Adrenal gland (tissue), 19 donors: Measurements from ENCODE around the gene ZNF558. TPM values are rescaled to one million over a fixed set of nuclear protein-coding genes. Genes with fewer than 3 reads are reported as not detected.
A peak's percentile ranks its signal among the peaks of the same experiment; 100 is the strongest.

ENCODE experiments used
- DNase-seq, 7 donors: peaks; one replicate each; pipeline ENCODE4 v3.0.0-alpha.2; 2019 to 2020
- H3K27ac ChIP-seq, 5 donors: fragments of 200-600 bp; sonication (generic) in 4 of 5; 1 replicate in 3 of 5; 2 replicates in 2 of 5; pipeline versions ENCODE4 v1.5.1 to v1.8.0; 2016 to 2020; ENCODE audit warnings: mild to moderate bottlenecking in 1 of 5
- H3K27me3 ChIP-seq: fragments of 200-600 bp; 2 replicates; pipeline ENCODE4 v1.8.0; 2021
- H3K36me3 ChIP-seq, 2 donors: fragments of 200-600 bp; replicated peaks in 1 of 2; 1 replicate in 1 of 2; 2 replicates in 1 of 2; pipeline versions ENCODE4 v1.5.1 to v1.8.0; 2018 to 2022
- H3K4me1 ChIP-seq, 2 donors: fragments of 200-600 bp; replicated peaks in 1 of 2; 1 replicate in 1 of 2; 2 replicates in 1 of 2; pipeline versions ENCODE4 v1.5.1 to v1.8.0; 2018 to 2021
- H3K4me3 ChIP-seq, 4 donors: fragments of 200-600 bp; sonication (generic) in 3 of 4; one replicate each; pipeline ENCODE4 v1.5.1; 2016 to 2018
- H3K9me3 ChIP-seq, 3 donors: fragments of 200-600 bp; sonication (generic) in 1 of 3; replicated peaks in 1 of 3; 1 replicate in 2 of 3; 2 replicates in 1 of 3; pipeline versions ENCODE4 v1.5.1 to v1.8.0; 2016 to 2021
- POLR2A ChIP-seq, 2 donors: fragments of 450-650 bp; IDR thresholded peaks; one replicate each; pipeline ENCODE4 v1.6.1; 2017; ENCODE audit warnings: antibody characterized with exemption in 2 of 2, mild to moderate bottlenecking in 2 of 2, moderate library complexity in 1 of 2
- WGBS, 4 donors: extraction: QIAGEN DNeasy Blood & Tissue Kit in 2 of 4; methylation state at CpG; one replicate each; pipeline versions ENCODE4 v1.1.5 to v1.1.7; 2013 to 2017; 5-methylcytosine and 5-hydroxymethylcytosine counted together
- intact Hi-C, 2 donors: fragments of 100-400 bp; cut with DNase I; formaldehyde crosslinking; loops; one replicate each; pipeline versions ENCODE4 v1.14.1 to v1.15.0; 2022 to 2023
- long read RNA-seq, 10 donors: library from polyadenylated mRNA in 3 of 10; unstranded in 2 of 10; stranded (forward) in 1 of 10; transcript quantifications; one replicate each; pipeline ENCODE4 v2.0.0 and lab custom pipeline, GENCODE V29; 2021 to 2026
- polyA plus RNA-seq, 3 donors: library from polyadenylated mRNA; stranded (reverse); fragments of 200-250 nt in 2 of 3; fragments of 350-450 nt in 1 of 3; fragmentation: Illumina TruSeq in 1 of 3; extraction: RNeasy Lipid Tissue Mini Kit (QIAGEN cat#74804) in 1 of 3; gene quantifications; one replicate each; pipeline ENCODE4 v1.2.3, GENCODE V29; 2013 to 2014
- total RNA-seq, 9 donors: library from RNA; depleted of rRNA in 4 of 9; stranded (reverse); fragments of >200 nt in 4 of 9; fragments of 120-200 nt in 1 of 9; fragmentation: NEBNext Ultra II Directional in 1 of 9; extraction: Animal tissue kit (Norgen Biotek cat#: 25700) in 1 of 9; gene quantifications; one replicate each; pipeline versions ENCODE4 v1.1.0 to v1.2.4, GENCODE V29; 2013 to 2023
- TF ChIP-seq, protein P1 (sequence below), 6 experiments: fragments of 450-650 bp in 4 of 6; fragments of 200-600 bp in 2 of 6; sonication (generic) in 1 of 6; IDR thresholded peaks; 1 replicate in 5 of 6; 2 replicates in 1 of 6; pipeline versions ENCODE4 v1.5.1 to v1.8.0; 2016 to 2021; ENCODE audit warnings: antibody characterized with exemption in 6 of 6, mild to moderate bottlenecking in 2 of 6, moderate library complexity in 1 of 6
- donor health status: healthy with polysubstance abuse.
- donor health status: Bipolar disorder and iron deficiency.
- donor health status: DM: yes; HTN: yes; CAD: no.
- donor health status: DM: no; HTN: no; CAD: no.
- donor health status: DM: no; HTN: no; CAD: no.
- donor health status: DM: yes; HTN: yes; CAD: no.

ZNF558 gene
- total RNA-seq: 10 to 100 TPM; 22.3 to 39.9 (median 27.4) TPM
- polyA plus RNA-seq: 10 to 100 TPM; 15.3 to 24.6 (median 20.6) TPM
- long read RNA-seq, donor 1: 0 reads
- long read RNA-seq, donor 2: 0 reads
- long read RNA-seq, donor 3: 0 reads
- long read RNA-seq, donor 4, partial matches to known transcripts: 0 of 3 reads
- long read RNA-seq, donor 4, other reads (novel, unspliced or antisense): 3 of 3 reads
- long read RNA-seq, donor 5, full-length matches to known transcripts: 10 of 51 reads
- long read RNA-seq, donor 5, partial matches to known transcripts: 0 of 51 reads
- long read RNA-seq, donor 5, other reads (novel, unspliced or antisense): 41 of 51 reads
- long read RNA-seq, donor 6, partial matches to known transcripts: 0 of 3 reads
- long read RNA-seq, donor 6, other reads (novel, unspliced or antisense): 3 of 3 reads
- long read RNA-seq, donor 7, full-length matches to known transcripts: 1 of 1 reads
- long read RNA-seq, donor 7, partial matches to known transcripts: 0 of 1 reads
- long read RNA-seq, donor 7, other reads (novel, unspliced or antisense): 0 of 1 reads
- long read RNA-seq, donor 8: 0 reads
- long read RNA-seq, donor 9: 0 reads
- long read RNA-seq, donor 10, partial matches to known transcripts: 0 of 1 reads
- long read RNA-seq, donor 10, other reads (novel, unspliced or antisense): 0 of 1 reads

DNA sequence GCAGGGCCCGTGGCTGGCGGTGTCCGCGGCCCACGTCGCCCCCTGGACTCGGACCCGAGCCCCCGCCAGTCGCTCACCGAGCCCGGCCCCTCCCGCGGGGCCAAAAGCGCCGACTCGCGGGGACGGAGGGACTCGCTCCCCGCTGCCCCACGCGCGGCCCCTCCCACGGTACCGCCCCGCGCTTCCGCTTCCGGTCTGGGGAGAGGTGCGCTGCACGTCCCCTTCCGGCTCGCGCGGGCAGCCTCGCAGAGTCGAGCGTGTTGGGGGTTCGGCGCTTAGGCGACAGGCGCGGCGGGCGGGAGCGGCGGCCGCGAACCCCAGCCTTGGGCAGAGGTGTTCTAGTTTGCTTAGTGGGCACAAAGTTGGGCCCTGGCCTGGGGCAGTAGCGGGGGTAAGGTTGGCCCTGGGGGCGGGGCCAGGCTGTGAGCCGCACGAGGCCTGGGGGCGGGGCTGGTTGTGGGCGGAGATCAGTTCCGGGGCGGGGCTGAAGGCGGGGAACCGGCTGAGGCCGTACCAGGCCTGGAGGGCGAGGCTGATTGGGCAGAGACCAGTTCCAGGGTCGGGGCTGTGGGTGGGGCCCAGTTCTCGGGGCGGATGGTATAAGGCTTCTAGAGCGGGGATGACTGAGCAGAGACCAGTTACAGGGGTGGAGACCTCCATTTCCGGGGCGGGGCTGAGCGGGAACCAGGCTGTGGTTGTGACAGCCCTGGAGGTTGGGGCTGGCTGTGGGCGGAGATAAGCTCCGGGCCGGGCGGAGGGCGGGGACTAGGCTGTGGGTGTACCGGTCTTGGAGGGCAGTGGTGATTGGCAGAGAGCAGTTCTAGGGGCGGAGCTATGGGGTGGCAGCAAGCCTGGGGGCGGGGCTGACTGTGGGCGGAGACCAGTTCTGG is at the start of gene ZNF558, which contains the start of gene MBD3L1:
Gene ZNF558 (minus strand): TSS at position 173 of the 890 bp plus-strand sequence. CDS start 9,645 bp downstream, outside the sequence.
Gene MBD3L1 (plus strand): TSS at position 246 of the 890 bp plus-strand sequence. CDS start 10,302 bp downstream, outside the sequence.
- intact Hi-C loops: no loop called here
- WGBS, 4 donors: 0 to 2% (median 1%) methylated on average over 8 to 78 of the region's 78 CpGs
- TF ChIP-seq, protein P1, sequence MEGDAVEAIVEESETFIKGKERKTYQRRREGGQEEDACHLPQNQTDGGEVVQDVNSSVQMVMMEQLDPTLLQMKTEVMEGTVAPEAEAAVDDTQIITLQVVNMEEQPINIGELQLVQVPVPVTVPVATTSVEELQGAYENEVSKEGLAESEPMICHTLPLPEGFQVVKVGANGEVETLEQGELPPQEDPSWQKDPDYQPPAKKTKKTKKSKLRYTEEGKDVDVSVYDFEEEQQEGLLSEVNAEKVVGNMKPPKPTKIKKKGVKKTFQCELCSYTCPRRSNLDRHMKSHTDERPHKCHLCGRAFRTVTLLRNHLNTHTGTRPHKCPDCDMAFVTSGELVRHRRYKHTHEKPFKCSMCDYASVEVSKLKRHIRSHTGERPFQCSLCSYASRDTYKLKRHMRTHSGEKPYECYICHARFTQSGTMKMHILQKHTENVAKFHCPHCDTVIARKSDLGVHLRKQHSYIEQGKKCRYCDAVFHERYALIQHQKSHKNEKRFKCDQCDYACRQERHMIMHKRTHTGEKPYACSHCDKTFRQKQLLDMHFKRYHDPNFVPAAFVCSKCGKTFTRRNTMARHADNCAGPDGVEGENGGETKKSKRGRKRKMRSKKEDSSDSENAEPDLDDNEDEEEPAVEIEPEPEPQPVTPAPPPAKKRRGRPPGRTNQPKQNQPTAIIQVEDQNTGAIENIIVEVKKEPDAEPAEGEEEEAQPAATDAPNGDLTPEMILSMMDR (IDR thresholded peaks at IDR 0.05): peak in 2 of 6 experiments; percentile 10 to 22
- peak; percentile 74 to 77 for TF ChIP-seq POLR2A (IDR thresholded peaks at IDR 0.05)
- Histone ChIP-seq H3K36me3 (no peaks in the 10 kb centered on the region), H3K9me3 (no peaks in the 10 kb centered on the region), H3K27ac (peak within 1 kb of the TSS; percentile 84 to 97 (median 92)), H3K4me1 (peaks cover 6% of the 10 kb centered on the region in 2 donors), H3K27me3 (no peaks in the 10 kb centered on the region), H3K4me3 (peak within 1 kb of the TSS; percentile 6 to 97 (median 83))
- peak; percentile 96 to 100 (median 99) for DNase-seq

DNA sequence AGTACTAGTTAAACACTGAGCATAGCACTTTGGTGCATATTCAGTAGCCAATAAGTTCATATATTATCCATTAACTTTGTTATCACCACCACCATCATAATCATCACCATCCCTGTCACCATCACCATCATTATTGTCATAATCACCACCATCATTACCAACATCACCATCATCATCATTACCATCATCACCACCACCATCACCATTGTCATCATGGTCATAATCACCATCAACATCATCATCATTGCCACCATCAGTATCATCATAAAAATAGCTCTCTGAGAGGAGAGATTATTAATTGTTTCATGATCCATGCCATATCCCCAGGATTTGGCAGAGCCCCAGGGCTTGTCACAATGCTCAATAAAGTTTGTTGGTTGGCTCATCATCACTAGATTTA is 49.4 kb upstream of the ZNF558 start:
- H3K27ac ChIP-seq: no peak overlapping the region
- H3K4me1 ChIP-seq: no peaks in the 10 kb centered on the region
- H3K36me3 ChIP-seq: no peaks in the 10 kb centered on the region
- TF ChIP-seq POLR2A (IDR thresholded peaks at IDR 0.05): no peak
- TF ChIP-seq, protein P1 (IDR thresholded peaks at IDR 0.05): no peak
- intact Hi-C loops: no loop called here
- no peaks in the 10 kb centered on the region for H3K9me3 ChIP-seq
- no peaks in the 10 kb centered on the region for H3K27me3 ChIP-seq
- no peak for DNase-seq
- no peak overlapping the region for H3K4me3 ChIP-seq

- H3K27me3 ChIP-seq: no peaks in the 10 kb centered on the region
- H3K4me1 ChIP-seq: no peaks in the 10 kb centered on the region
- H3K9me3 ChIP-seq: no peaks in the 10 kb centered on the region
- H3K36me3 ChIP-seq: no peaks in the 10 kb centered on the region
- H3K27ac ChIP-seq: no peak overlapping the region
- no peak for DNase-seq
- intact Hi-C loops: no loop called here
- TF ChIP-seq, protein P1 (IDR thresholded peaks at IDR 0.05): no peak
- no peak for TF ChIP-seq POLR2A (IDR thresholded peaks at IDR 0.05)
- 64 to 80% (median 72%) methylated on average over 2 of the region's 2 CpGs for WGBS, 4 donors
- H3K4me3 ChIP-seq: no peak overlapping the region
These were observed 48.9 kb upstream of the ZNF558 start for GRCh38 chr19:8880868-8881488.
